Ramos (cell line): ENCODE data around the gene FUT8.
"Not testable (repeated sequence)": the region's sequence is repeated elsewhere in the genome, so short reads cannot be mapped to it uniquely, and the experiment has no call there.

Experiments used
- in situ Hi-C: fragments of 300-500 bp; cut with MboI; formaldehyde crosslinking; loops from one replicate; pipeline ENCODE4 v1.14.3; 2022; ENCODE audit warnings: low sequenced_read_pairs; ENCODE audit not compliant: unreplicated experiment

Gene FUT8

GRCh38 chr14:65594153-65594881 is 181.8 kb downstream of the FUT8 start:
- in situ Hi-C loops, result no loop called here

GRCh38 chr14:65594882-65595237 is 182.3 kb downstream of the FUT8 start:
- in situ Hi-C loops, result no loop called here

GRCh38 chr14:65599375-65599774 is 186.8 kb downstream of the FUT8 start:
- in situ Hi-C loops, result no loop called here

GRCh38 chr14:65600742-65601141 is 188.2 kb downstream of the FUT8 start:
- in situ Hi-C loops, result no loop called here

GRCh38 chr14:65604535-65604934 is 192.0 kb downstream of the FUT8 start:
- in situ Hi-C loops, result no loop called here

GRCh38 chr14:65604936-65605335 is 192.4 kb downstream of the FUT8 start:
- in situ Hi-C loops, result no loop called here

GRCh38 chr14:65606460-65606859 is 193.9 kb downstream of the FUT8 start:
- in situ Hi-C loops, result no loop called here

- in situ Hi-C loops, result no loop called here
Measured at GRCh38 chr14:65613131-65613650, 200.7 kb downstream of the FUT8 start.

GRCh38 chr14:65618996-65619395 is 206.5 kb downstream of the FUT8 start:
- in situ Hi-C loops, result no loop called here

- in situ Hi-C loops, result no loop called here
Measured at GRCh38 chr14:65620195-65620594, 207.7 kb downstream of the FUT8 start.

- in situ Hi-C loops, result no loop called here
Measured at GRCh38 chr14:65622703-65623102, 210.2 kb downstream of the FUT8 start.

- in situ Hi-C loops, result no loop called here
Measured at GRCh38 chr14:65623759-65624158, 211.2 kb downstream of the FUT8 start.

- in situ Hi-C loops, result no loop called here
Measured at GRCh38 chr14:65627315-65627714, 214.8 kb downstream of the FUT8 start.

GRCh38 chr14:65628664-65629063 is 216.1 kb downstream of the FUT8 start:
- in situ Hi-C loops, result no loop called here

- in situ Hi-C loops, result no loop called here
Measured at GRCh38 chr14:65631040-65631439, 218.5 kb downstream of the FUT8 start.

GRCh38 chr14:65632487-65632886 is 220.0 kb downstream of the FUT8 start:
- in situ Hi-C loops, result no loop called here

GRCh38 chr14:65633666-65634065 is 221.1 kb downstream of the FUT8 start:
- in situ Hi-C loops, result not testable (repeated sequence)

GRCh38 chr14:65637780-65638179 is 225.2 kb downstream of the FUT8 start:
- in situ Hi-C loops, result no loop called here

- in situ Hi-C loops, result no loop called here
Measured at GRCh38 chr14:65639216-65639615, 226.7 kb downstream of the FUT8 start.

GRCh38 chr14:65650826-65651225 is 238.3 kb downstream of the FUT8 start:
- in situ Hi-C loops, result no loop called here

- in situ Hi-C loops, result no loop called here
Measured at GRCh38 chr14:65656554-65656953, 244.0 kb downstream of the FUT8 start.

GRCh38 chr14:65658202-65658601 is 245.7 kb downstream of the FUT8 start:
- in situ Hi-C loops, result no loop called here
